Psoas muscle (tissue), 7 donors: ENCODE results near the gene GCLM. TPM values are rescaled to one million over a fixed set of nuclear protein-coding genes. Genes with fewer than 3 reads are reported as not detected.

Source experiments
- polyA plus RNA-seq, 3 donors: library from polyadenylated mRNA; stranded (reverse); fragments of 200-250 nt; gene quantifications; one replicate each; pipeline ENCODE4 v1.2.3, GENCODE V29; 2013
- total RNA-seq, 4 donors: library from RNA; stranded (reverse); fragmentation: NEBNext Ultra II Directional in 2 of 4; extraction: Animal tissue kit (Norgen Biotek cat#: 25700) in 2 of 4; gene quantifications; one replicate each; pipeline versions ENCODE4 v1.2.1 to v1.2.4, GENCODE V29; 2021 to 2023
- donor health status: healthy with polysubstance abuse.
- donor health status: DM: no; HTN: no; CAD: no; lungs with moderate emphysema.
- donor health status: Bipolar disorder and iron deficiency.
- donor health status: healthy.
- donor health status: DM: no; HTN: no; CAD: no.
- donor health status: DM: no; HTN: no; CAD: no.
- donor health status: DM: yes; HTN: yes; CAD: no.

The GCLM gene
- total and polyA plus RNA-seq, 7 donors = 22.8 to 63.9 (median 40.2) TPM

Other genes with a start within 250 kb of the GCLM start
- gene BCAR3, start 227.6 kb downstream of the GCLM start, total RNA-seq = 10 to 100 TPM; 16.2 to 34.3 (median 21.1) TPM
- gene BCAR3, start 227.6 kb downstream of the GCLM start, polyA plus RNA-seq = 10 to 100 TPM; 15.8 to 64.1 (median 16.5) TPM
- gene DNTTIP2, start 30.2 kb downstream of the GCLM start, total RNA-seq = 100 to 1,000 TPM in 1 of 4 donors, 10 to 100 TPM in 3; 41.9 to 107 (median 83.3) TPM
- gene DNTTIP2, start 30.2 kb downstream of the GCLM start, polyA plus RNA-seq = 100 to 1,000 TPM in 2 of 3 donors, 10 to 100 TPM in 1; 47.8 to 145 (median 115) TPM
- gene ABCA4, start 211.7 kb upstream of the GCLM start, total RNA-seq = under 1 TPM in 3 of 4 donors, not detected in 1; 0.09 to 0.32 (median 0.23) TPM
- gene ABCA4, start 211.7 kb upstream of the GCLM start, polyA plus RNA-seq = under 1 TPM in 2 of 3 donors, not detected in 1; 0.03 to 0.04 TPM